Iris pigment epithelial cell (primary cell): ENCODE data around the gene FAM8A1.
"Not testable (repeated sequence)": the region's sequence is repeated elsewhere in the genome, so short reads cannot be mapped to it uniquely, and the experiment has no call there.

Source experiments
- DNase-seq: peaks from one replicate; pipeline ENCODE4 v3.0.0-alpha.2; 2011; ENCODE audit warnings: low read depth

Gene FAM8A1, protein sequence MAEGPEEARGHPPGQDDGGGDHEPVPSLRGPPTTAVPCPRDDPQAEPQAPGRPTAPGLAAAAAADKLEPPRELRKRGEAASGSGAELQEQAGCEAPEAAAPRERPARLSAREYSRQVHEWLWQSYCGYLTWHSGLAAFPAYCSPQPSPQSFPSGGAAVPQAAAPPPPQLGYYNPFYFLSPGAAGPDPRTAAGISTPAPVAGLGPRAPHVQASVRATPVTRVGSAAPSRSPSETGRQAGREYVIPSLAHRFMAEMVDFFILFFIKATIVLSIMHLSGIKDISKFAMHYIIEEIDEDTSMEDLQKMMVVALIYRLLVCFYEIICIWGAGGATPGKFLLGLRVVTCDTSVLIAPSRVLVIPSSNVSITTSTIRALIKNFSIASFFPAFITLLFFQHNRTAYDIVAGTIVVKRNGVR

DNA sequence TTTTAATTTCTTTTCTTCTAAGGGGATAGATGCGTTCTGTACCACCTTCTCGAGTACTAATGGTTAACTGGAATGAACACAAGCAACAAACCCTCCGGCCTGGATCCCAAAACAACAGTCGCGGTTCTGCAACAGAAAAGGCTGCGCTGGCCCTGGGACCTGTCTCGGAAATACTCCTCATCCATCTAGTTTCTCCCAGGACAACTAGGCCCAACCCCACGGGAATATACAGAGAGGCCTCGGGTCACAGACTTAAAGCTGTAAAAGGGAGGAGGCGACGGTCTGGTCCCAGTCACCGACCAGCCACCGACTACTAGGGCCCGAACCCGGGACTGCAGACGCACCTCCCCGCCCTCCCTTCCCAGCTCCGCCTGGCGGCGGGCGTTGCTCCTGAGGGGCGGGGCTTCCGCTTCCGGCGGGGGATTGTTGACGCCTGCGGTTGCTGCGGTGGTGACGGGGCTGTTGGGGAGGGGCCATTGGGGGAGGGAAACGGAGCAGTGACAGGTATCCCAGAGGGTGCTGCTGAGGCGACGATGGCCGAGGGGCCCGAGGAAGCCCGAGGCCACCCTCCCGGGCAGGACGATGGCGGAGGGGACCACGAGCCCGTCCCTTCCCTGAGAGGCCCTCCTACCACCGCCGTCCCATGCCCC is at the start of gene FAM8A1:
Gene FAM8A1 (plus strand): TSS at position 426 of the 650 bp plus-strand sequence. CDS start 108 bp downstream, at position 534.
- DNase-seq: peak; percentile 85

DNA sequence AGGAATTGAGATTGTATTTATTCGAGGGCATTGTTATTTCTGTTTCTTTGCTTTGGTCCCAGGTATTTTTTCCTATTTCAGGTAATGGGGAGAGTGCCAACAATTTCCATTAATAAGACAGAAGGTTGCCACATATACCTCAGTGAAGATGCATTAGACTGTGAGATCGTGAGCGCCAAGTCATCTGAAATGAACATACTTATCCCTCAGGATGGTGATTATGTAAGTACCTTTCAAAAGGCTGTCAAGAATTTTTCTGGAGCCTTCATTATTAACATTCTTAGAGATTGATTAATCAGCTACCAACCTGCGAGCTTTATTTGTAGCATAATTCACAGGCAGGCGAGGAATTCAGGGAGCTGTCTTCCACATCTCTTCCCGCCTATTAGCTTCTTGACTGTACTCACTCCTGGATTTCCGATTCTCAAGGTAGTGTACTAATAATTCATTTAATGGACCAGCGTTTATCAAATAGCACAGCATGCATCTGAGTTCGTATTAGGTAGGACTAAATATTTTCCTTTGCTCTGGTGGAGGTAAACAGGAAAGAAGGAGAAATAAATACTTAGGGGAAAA is 48.6 kb upstream of the FAM8A1 start:
- no peak for DNase-seq

DNA sequence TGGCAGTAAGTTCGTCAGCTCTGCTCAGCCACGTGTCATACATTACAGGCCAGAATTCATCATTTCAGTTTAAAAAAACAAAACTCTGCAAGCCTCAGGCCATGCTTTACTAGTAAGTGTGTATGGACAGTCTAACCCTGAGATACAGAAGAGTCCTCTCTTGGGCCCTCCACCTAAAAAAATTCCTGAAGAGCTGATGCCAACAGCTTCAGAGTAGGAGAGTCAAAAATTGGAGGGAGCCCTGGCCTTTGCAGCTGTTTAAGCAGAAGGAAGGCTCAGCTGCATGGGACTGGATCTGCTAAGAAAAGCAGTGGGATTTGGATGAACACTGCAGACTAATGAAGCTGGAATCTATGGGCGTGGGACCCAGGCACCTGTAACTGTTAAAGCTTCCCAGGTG is 47.2 kb upstream of the FAM8A1 start:
- no peak for DNase-seq

DNA sequence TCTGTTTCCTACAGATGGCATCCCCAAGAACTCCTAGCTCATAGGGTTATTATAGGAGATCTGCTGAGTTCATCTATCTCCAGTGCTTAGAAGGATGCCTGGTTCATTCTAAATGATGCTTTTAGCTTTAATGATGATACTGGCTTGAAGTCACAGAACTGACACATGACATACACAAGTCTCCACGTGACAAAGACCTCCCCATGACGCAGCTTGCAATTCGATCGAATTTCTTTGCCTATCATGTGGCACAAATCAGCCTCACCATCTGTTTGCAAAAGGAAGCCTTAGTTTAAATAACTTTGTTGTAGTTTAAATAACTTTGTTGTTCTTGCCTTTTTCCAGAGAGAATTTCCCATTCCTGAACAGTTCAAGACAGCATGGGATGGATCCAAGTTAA is 44.1 kb upstream of the FAM8A1 start:
- no peak for DNase-seq

DNA sequence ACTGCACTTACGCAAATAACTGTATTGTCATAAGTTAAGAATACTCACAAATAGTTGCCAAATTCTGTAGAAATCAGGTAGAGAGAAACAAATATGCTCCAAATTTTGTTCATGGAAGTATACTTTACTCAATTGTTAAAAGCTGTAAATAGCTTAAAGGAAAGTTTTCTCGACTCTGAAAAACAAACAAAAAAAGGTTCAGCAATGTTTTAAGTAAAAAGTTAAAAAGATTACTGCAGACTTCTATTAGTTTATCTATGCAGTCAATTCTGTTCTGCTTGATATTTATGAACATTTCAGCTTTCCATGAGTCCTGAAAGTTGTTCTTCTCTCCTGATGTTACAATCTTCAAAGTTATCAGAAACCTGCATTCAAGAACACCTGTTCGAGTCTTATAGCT is 37.5 kb upstream of the FAM8A1 start:
- DNase-seq: no peak

DNA sequence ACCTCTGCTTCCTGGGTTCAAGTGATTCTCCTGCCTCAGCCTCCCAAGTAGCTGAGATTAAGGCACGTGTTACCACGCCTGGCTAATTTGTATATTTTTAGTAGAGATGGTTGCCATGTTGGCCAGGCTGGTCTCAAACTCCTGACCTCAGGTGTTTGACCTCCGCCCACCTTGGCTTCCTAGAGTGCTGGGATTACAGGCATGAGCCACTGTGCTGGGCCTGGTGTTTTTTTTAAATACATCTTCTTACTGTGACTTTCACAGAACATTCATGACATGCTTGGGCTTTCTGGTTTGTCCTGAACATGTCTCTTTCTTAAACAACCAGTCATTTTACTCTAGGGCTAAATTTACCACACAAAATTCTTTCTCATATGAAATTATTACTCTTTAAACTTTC is 34.7 kb upstream of the FAM8A1 start:
- no peak for DNase-seq

DNA sequence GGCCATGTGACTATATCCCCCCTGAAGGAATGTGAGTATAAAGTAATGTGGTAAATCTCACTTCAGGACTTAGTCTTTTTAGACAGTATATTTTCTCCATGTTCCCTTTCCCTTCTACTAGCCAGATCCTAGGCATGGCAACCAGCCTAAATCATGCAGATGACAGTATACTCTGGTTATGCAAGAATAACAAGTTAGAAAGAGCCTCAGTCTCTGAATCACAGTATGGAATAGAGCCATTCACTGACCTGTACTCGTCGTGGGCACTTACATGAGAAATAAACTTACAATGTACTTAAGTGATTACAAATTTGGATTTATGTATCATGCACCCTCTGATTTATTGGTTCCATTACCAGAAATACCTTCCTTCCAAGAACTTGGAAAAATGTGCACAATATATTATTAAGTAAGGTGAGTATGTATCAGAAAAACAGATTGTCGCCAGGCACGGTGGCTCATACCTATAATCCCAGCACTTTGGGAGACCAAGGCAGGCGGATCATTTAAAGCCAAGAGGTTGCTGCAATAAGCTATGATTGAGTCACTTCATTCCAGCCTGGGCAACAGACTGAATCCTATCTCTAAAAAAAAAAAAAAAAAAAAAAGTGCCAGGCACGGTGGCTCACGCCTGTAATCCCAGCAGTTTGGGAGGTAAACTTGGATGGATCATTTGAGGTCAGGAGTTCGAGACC is 25.1 kb upstream of the FAM8A1 start:
- peak; percentile 88 for DNase-seq

DNA sequence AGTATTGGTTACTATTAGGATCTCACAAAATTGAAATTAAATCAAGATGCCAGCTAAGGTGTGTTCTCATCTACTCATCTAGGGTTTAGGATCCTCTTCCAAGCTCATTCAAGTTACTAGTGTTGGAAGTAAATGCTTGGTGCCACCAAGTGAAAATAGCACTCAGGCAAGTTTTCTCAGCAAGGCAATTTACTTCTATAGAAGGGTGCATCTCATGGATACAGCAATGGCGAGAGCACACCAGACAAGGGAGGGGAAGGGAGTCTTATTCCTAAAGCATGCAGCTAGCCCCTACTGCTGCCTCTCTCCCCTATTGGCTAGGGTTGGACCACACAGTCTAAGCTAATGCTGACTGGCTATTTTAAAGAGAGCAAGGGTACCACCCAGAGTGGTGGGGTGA is 23.0 kb upstream of the FAM8A1 start:
- DNase-seq: no peak

DNA sequence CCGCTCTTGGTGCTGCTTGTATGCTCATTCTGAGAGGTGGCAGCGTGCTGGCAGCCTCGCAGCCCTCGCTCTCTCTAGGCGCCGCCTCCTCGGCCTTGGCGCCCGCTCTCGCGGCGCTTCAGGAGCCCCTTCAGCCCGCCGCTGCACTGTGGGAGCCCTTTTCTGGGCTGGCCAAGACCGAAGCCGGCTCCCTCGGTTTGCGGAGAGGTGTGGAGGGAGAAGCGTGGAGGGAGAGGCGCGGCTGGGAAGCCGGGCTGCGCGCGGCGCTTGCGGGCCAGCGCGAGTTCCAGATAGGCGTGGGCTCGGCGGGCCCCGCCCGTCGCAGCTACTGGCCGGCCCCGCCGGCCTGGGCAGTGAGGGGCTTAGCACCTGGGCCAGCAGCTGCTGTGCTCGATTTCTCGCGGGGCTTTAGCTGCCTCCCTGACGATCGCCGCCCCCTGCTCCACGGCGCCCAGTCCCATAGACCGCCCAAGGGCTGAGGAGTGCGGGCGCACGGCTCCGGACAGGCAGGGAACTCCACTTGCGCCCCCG is 19.5 kb upstream of the FAM8A1 start:
- DNase-seq: peak; percentile 33

DNA sequence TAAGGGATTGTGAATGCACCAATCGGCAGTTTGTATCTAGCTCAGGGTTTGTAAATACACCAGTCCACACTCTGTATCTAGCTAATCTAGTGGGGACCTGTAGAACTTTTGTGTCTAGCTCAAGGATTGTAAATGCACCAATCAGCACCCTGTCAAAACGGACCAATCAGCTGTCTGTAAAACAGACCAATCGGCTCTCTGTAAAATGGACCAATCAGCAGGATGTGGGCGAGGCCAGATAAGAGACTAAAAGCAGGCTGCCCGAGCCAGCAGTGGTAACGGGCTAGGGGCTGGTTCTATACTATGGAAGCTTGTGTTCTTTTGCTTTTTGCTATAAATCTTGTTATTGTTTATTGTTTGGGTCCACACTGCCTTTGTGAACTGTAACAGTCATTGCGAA is 18.8 kb upstream of the FAM8A1 start:
- not testable (repeated sequence) for DNase-seq

DNA sequence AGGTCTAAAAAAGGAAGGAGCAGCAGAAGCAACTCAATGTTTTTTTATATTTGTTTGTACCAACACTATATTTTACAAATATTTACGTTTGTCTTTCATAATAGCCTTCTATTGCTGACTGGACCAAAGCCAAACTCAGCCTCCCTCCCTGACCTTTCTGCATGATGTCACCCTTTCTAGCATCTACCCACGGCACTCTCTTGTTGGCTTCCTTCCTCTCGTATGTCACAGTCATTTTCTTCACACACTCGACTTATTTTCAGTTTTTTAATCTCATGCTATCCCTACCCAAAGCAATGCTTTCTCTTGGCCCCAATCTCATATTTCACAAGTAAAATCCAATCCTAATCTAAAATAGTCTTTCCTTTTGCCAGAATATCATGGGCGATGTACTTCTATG is 16.3 kb upstream of the FAM8A1 start:
- peak; percentile 67 for DNase-seq

DNA sequence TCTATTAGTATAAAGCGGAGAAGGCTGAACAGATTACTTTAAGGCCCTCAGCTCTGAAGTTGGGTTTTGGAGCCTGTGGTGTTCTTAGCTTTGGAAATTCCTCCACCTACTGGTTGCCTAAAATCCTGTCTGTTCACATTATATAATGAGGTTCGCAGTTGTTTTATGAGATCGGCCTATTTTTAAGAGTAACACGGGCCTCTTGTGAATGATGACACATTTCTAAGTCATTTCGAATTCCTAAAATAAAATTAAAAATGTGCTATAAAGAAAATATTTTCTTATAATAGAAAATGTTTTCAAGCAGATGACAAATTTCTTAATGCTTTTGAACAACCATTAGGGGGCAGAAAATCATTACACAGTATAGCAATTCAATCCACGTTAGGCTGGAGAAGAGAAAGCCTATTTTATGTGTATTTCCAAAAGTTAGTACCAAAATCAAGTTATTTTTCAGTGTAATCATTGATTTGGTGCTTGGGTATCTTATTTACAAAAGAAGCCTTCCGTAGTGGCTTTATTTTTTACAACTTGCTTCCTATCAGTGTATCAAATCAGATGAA is 15.8 kb upstream of the FAM8A1 start:
- DNase-seq: peak; percentile 82

DNA sequence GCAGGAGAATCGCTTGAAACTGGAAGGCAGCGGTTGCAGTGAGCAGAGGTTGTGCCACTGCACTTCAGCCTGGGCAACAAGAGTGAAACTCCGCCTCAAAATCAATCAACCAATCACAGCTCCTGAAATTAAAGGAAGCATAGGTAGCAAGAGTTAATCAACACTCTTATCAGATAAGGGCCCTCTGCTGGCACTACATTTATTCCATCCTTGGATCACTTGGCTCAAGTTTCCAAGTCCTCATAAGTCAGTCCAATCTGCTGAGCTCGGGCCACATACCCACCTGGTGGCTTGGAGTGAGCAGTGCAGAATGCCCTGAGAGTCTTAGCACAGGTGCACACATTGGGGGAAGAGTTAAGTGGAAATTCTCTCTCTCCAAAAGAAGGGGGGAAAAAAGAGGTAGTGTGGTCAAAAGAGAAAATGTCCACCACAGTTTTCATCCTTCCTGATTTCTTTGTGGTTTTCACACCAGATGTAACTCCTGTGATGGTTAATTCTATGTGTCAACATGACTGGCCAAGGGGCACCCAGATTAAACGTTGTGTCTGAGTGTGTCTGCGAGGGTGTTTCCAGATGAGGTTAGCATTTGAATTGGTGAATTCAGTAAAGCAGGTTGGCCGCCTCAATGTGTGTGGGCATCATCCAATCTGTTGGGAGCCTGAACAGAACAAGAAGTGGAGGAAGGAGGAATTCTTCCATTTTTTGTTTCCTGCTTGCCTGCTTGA is 14.2 kb upstream of the FAM8A1 start:
- peak; percentile 9 for DNase-seq

DNA sequence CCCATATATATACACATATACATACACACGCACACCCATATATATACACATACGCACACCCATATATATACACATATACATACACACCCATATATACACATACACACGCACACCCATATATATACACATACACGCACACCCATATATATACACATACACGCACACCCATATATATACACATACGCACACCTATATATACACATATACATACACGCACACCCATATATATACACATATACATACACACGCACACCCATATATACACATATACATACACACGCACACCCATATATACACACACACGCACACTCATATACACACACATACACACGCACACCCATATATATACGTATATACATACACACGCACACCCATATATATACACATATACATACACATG is 13.5 kb upstream of the FAM8A1 start:
- not testable (repeated sequence) for DNase-seq

DNA sequence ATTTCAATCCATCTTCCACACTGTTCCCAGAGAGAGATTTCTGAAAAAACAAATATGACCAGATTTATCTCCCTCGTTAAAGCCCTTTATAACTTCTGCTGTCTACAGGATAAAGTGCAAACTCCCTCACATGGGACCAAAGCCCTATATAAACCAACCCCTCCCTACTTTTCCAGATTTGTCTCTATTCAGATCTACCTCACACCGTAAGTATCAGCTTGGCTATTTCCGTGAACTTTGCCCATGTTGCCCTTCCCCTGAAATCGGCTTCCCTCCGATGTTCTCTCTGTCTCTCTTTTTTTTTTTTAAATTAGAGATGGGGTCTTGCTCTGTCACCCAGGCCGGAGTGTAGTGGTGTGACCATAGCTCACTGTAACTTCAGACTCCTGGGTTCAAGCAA is 12.1 kb upstream of the FAM8A1 start:
- DNase-seq: no peak

DNA sequence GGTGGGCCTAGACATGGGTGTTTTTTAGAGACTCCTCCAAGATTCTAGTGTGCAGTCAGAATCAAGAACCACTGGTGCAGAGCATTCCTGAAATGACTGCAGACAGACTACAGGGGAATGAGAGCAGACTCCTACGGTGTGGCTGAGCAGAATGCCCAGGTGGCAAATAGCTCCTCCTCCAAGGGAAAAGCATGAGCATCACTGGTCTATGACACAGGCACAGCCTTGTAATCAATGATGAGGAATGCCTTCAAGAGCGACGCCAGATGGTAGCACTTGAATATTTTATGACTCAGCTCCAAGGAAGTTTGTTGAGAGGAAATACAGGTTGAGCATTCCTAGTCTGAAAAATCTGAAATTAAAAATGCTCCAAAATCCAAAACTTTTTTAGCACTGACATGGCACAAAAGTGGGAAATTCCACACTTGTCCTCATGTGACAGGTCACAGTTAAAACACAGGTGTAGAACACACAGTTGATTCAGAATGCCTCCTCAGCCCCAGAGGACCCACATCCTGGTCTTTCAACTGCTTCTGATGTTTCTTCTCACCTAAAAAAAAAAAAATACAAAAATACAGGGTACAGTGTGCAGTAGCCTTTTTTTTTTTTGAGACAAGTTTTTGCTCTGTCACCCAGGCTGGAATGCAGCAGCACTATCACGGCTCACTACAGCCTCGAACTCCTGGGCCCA is 10.6 kb upstream of the FAM8A1 start:
- peak; percentile 91 for DNase-seq

DNA sequence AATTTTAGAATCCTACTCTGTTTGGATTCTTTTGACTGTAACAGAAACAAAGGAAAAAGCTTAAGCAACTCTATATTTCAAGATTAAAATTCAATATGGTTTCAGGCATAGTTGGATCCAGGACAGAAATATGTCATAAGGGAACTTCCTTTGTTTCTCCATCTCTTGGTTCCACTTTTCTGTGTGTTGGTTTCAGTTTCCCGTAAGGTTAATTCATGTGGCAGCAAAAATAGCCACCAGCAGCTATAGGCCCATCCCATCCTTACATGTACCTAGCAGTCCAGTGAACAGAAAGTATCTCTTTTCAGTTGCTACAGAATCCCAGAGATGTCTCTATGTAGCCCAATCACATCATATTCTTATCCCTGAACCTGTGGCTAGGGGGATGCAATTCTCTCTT is 8.8 kb upstream of the FAM8A1 start:
- DNase-seq: no peak

DNA sequence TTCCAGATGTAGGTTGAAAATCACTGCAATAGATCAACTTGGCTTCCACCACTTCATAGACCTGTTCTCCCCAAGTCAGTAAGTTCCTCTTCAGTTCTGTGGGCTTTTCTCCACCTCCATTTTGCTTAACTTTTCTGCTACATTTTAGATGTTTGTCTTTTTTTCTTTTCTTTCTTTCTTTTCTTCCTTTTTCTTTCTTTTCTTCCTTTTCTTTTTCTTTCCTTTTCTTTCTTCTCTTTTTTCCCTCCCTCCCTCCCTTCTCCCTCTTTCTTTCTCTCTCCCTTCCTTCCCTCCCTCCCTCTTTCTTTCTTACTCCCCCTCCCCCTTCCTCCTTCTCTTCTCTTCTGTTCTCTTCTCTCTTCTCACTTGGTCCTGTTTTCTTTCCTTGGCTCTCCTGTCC is 6.9 kb upstream of the FAM8A1 start:
- DNase-seq: no peak

DNA sequence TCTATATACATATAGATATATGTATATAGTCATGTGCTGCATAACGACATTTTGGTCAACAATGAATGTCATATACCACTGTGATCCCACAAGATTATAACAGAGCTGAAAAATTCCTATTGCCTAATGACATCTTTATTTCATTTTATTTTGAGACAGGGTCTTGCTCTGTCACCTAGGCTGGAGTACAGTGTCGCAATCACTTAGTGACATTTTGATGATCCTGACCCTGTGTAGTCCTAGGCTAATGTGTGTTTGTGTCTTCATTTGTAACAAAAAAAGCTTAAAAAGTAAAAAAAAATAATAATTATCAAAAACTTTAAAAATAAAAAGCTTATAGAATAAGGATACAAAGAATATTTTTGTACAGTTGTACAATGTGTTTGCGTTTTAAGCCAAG is 4.0 kb upstream of the FAM8A1 start:
- DNase-seq: no peak

DNA sequence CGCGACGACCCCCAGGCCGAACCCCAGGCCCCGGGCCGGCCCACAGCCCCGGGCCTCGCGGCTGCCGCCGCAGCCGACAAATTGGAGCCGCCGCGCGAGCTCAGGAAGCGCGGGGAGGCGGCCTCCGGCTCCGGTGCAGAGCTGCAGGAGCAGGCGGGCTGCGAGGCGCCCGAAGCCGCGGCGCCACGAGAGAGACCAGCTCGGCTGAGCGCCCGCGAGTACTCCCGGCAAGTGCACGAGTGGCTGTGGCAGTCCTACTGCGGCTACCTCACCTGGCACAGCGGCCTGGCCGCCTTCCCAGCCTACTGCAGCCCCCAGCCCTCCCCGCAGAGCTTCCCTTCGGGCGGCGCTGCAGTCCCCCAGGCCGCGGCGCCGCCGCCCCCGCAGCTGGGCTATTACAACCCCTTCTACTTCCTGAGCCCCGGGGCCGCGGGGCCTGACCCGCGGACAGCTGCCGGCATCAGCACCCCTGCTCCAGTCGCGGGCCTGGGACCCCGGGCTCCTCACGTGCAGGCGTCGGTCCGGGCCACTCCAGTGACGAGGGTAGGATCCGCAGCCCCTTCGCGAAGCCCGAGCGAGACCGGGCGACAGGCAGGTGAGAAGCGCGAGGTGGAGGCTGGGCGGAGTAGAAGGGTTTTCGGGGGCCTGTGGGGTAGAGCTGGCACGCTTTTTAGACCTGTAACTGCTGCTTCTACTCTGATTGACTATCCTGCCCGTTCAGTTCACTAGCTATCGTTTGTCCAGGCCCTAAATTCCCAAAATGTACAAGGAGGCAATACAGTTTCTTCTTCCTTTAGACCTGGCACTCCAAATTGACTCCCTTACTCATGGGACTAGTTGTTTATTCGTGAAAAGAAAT is 654 bp downstream of the FAM8A1 start:
- peak; percentile 36 for DNase-seq
